Measurements from ENCODE around the gene KCMF1.

- TF ChIP-seq POLR2AphosphoS5 (IDR thresholded peaks at IDR 0.05; ENCODE audit: low read depth, low read length): no peak
- TF ChIP-seq POLR2A (IDR thresholded peaks at IDR 0.05; ENCODE audit: low read depth, low read length): no peak
Observed at GRCh38 chr2:84925336-84925723, 45.6 kb upstream of the KCMF1 start.
